Activated CD4-positive, alpha-beta T cell treated with anti-CD3 and anti-CD28 coated beads, Interleukin-10, Interleukin-2, amounts not matched to agents 100 ng/mL and 50 ng/mL, durations not matched to agents 16 hours and 8 hours (primary cell): ENCODE data around the gene FAIM2.

Experiments
- DNase-seq: peaks from one replicate; pipeline ENCODE4 v3.0.0-alpha.2; 2020

FAIM2 gene

GRCh38 chr12:49854976-49855375 lies 48.7 kb downstream of the FAIM2 start:
- no peak for DNase-seq

GRCh38 chr12:49853671-49854070 lies 50.0 kb downstream of the FAIM2 start:
- no peak for DNase-seq

- no peak for DNase-seq
These were observed 56.5 kb downstream of the FAIM2 start for GRCh38 chr12:49847161-49847560.

GRCh38 chr12:49846032-49846431 lies 57.7 kb downstream of the FAIM2 start:
- DNase-seq: no peak

- DNase-seq: no peak
These were observed 59.7 kb downstream of the FAIM2 start for GRCh38 chr12:49843876-49844437.

GRCh38 chr12:49843411-49843810 lies 60.3 kb downstream of the FAIM2 start:
- DNase-seq: no peak

- peak; percentile 96 for DNase-seq
These were observed 61.0 kb downstream of the FAIM2 start, which contains the start of gene BCDIN3D for GRCh38 chr12:49842519-49843352. Gene BCDIN3D, minus strand, starts transcription at chr12:49843106. Its CDS starts 19 bp downstream, at chr12:49843087.

GRCh38 chr12:49838973-49839633 lies 64.6 kb downstream of the FAIM2 start:
- DNase-seq: peak; percentile 56

- DNase-seq: no peak
These were observed 70.8 kb downstream of the FAIM2 start for GRCh38 chr12:49832836-49833421.

GRCh38 chr12:49831717-49832116 lies 72.0 kb downstream of the FAIM2 start:
- no peak for DNase-seq

GRCh38 chr12:49828133-49829091 lies 75.3 kb downstream of the FAIM2 start, which contains the start of gene NCKAP5L:
Gene NCKAP5L, minus strand, starts transcription at chr12:49828413. Its CDS starts 24,369 bp downstream, at chr12:49804044.
- DNase-seq: peak; percentile 95

GRCh38 chr12:49827401-49828099 lies 76.2 kb downstream of the FAIM2 start:
- DNase-seq: peak; percentile 21

- DNase-seq: no peak
These were observed 76.7 kb downstream of the FAIM2 start for GRCh38 chr12:49827051-49827400.

- no peak for DNase-seq
These were observed 77.7 kb downstream of the FAIM2 start for GRCh38 chr12:49825971-49826421.

- no peak for DNase-seq
These were observed 78.2 kb downstream of the FAIM2 start for GRCh38 chr12:49825360-49825970.

- DNase-seq: no peak
These were observed 78.8 kb downstream of the FAIM2 start for GRCh38 chr12:49824895-49825294.

- DNase-seq: no peak
These were observed 79.3 kb downstream of the FAIM2 start for GRCh38 chr12:49824416-49824815.

GRCh38 chr12:49823951-49824350 lies 79.7 kb downstream of the FAIM2 start:
- DNase-seq: no peak

GRCh38 chr12:49823350-49823749 lies 80.3 kb downstream of the FAIM2 start:
- no peak for DNase-seq

- no peak for DNase-seq
These were observed 82.1 kb downstream of the FAIM2 start for GRCh38 chr12:49821373-49822287.
